Activated CD8-positive, alpha-beta memory T cell treated with anti-CD3 and anti-CD28 coated beads, Interleukin-2, amount 10 ng/mL, durations not matched to agents 7 days and 5 days (primary cell): ENCODE data around the gene MACROD1. TPM values are rescaled to one million over a fixed set of nuclear protein-coding genes. Genes with fewer than 3 reads are reported as not detected.

ENCODE experiments used
- total RNA-seq, 2 experiments: library from RNA; stranded (reverse); gene quantifications; one replicate each; pipeline ENCODE4 v1.2.3, GENCODE V29; 2021

Gene MACROD1
- total RNA-seq, 2 experiments from 2014 or later: 10.1 to 12.3 TPM

Other genes starting within 250 kb of the MACROD1 start
- under 1 TPM; 0.16 to 0.47 TPM for gene RCOR2, start 248.9 kb downstream of the MACROD1 start, total RNA-seq
- 10 to 100 TPM; 37.0 to 46.0 TPM for gene NAA40, start 227.1 kb downstream of the MACROD1 start, total RNA-seq
- 100 to 1,000 TPM; 445 to 484 TPM for gene COX8A, start 191.5 kb downstream of the MACROD1 start, total RNA-seq
- 10 to 100 TPM; 90.1 to 97.6 TPM for gene OTUB1, start 179.7 kb downstream of the MACROD1 start, total RNA-seq
- not detected for gene FLRT1, start 130.2 kb downstream of the MACROD1 start, total RNA-seq
- gene STIP1, start 20.1 kb upstream of the MACROD1 start, total RNA-seq: 100 to 1,000 TPM; 303 to 410 TPM
- 100 to 1,000 TPM; 210 to 217 TPM for gene FERMT3, start 40.6 kb upstream of the MACROD1 start, total RNA-seq
- gene TRPT1, start 60.1 kb upstream of the MACROD1 start, total RNA-seq: 10 to 100 TPM; 33.4 to 37.1 TPM
- 10 to 100 TPM; 83.8 to 84.1 TPM for gene NUDT22, start 60.2 kb upstream of the MACROD1 start, total RNA-seq
- gene DNAJC4, start 64.4 kb upstream of the MACROD1 start, total RNA-seq: 10 to 100 TPM; 29.7 to 37.0 TPM
- gene VEGFB, start 68.5 kb upstream of the MACROD1 start, total RNA-seq: 10 to 100 TPM; 53.4 to 54.8 TPM
- 10 to 100 TPM; 23.4 to 23.9 TPM for gene FKBP2, start 75.0 kb upstream of the MACROD1 start, total RNA-seq
- gene PPP1R14B, start 80.8 kb upstream of the MACROD1 start, total RNA-seq: 100 to 1,000 TPM; 142 to 177 TPM
- gene PLCB3, start 85.4 kb upstream of the MACROD1 start, total RNA-seq: 10 to 100 TPM; 18.1 to 20.4 TPM
- gene BAD, start 118.6 kb upstream of the MACROD1 start, total RNA-seq: 10 to 100 TPM; 35.6 to 36.1 TPM
- gene GPR137, start 119.7 kb upstream of the MACROD1 start, total RNA-seq: 10 to 100 TPM; 32.9 to 46.0 TPM
- gene KCNK4, start 125.2 kb upstream of the MACROD1 start, total RNA-seq: under 1 TPM in 1 of 2 experiments, not detected in 1; 0.29 TPM
- gene CATSPERZ, start 134.2 kb upstream of the MACROD1 start, total RNA-seq: not detected
- 10 to 100 TPM; 46.6 to 54.0 TPM for gene ESRRA, start 139.4 kb upstream of the MACROD1 start, total RNA-seq
- gene TRMT112, start 151.4 kb upstream of the MACROD1 start, total RNA-seq: 100 to 1,000 TPM; 134 to 153 TPM
- 100 to 1,000 TPM; 125 to 163 TPM for gene PRDX5, start 152.0 kb upstream of the MACROD1 start, total RNA-seq
- gene CCDC88B, start 174.1 kb upstream of the MACROD1 start, total RNA-seq: 100 to 1,000 TPM; 152 to 164 TPM
- 10 to 100 TPM; 31.1 to 41.9 TPM for gene RPS6KA4, start 193.0 kb upstream of the MACROD1 start, total RNA-seq